ENCODE measurements around the gene CIRBP. TPM values are rescaled to one million over a fixed set of nuclear protein-coding genes. Genes with fewer than 3 reads are reported as not detected.
A peak's percentile ranks its signal among the peaks of the same experiment; 100 is the strongest.
"Not testable (repeated sequence)": the region's sequence is repeated elsewhere in the genome, so short reads cannot be mapped to it uniquely, and the experiment has no call there.

CIRBP gene
- total and polyA plus RNA-seq, 2 experiments from 2014 or later, result 202 to 361 TPM

- no peaks in the 10 kb centered on the region for H4K20me1 ChIP-seq (ENCODE audit: insufficient read depth, poor library complexity, severe bottlenecking)
- DNase-seq (ENCODE audit: low spot score), result no peak
- WGBS (ENCODE audit: low lambda C conversion rate, missing lambda C conversion rate), result 90% methylated on average over 22 of the region's 36 CpGs
- no peaks in the 10 kb centered on the region for H3K79me2 ChIP-seq
- no peaks in the 10 kb centered on the region for H3K27me3 ChIP-seq
- H3K4me1 ChIP-seq (ENCODE audit: insufficient read depth), result peaks cover 5% of the 10 kb centered on the region
- no peak overlapping the region for H2AFZ ChIP-seq
- no peak overlapping the region for H3K4me3 ChIP-seq
- H3K9me3 ChIP-seq (ENCODE audit: low read depth), result no peaks in the 10 kb centered on the region
- H3K4me2 ChIP-seq, result no peak overlapping the region
- H3K27ac ChIP-seq, result no peak overlapping the region
- H3K36me3 ChIP-seq (replicated peaks; ENCODE audit: insufficient read depth, low read depth), result no peaks in the 10 kb centered on the region
- TF ChIP-seq CTCF (IDR thresholded peaks at IDR 0.05; ENCODE audit: poor library complexity) (no peak), EZH2phosphoT487 (IDR thresholded peaks at IDR 0.05; ENCODE audit: low read depth, severe bottlenecking, unreplicated experiment) (no peak), EZH2 (IDR thresholded peaks at IDR 0.05; ENCODE audit: borderline replicate concordance) (no peak)
- no peaks in the 10 kb centered on the region for H3K9me2 ChIP-seq (replicated peaks; ENCODE audit: insufficient read depth)
These were observed 33.6 kb downstream of the CIRBP start for GRCh38 chr19:1302533-1303239.

GRCh38 chr19:1304197-1304924 is 35.2 kb downstream of the CIRBP start:
- Histone ChIP-seq H3K79me2 (no peaks in the 10 kb centered on the region), H3K4me1 (ENCODE audit: insufficient read depth) (peaks cover 5% of the 10 kb centered on the region), H3K4me3 (no peak overlapping the region), H2AFZ (no peak overlapping the region), H4K20me1 (ENCODE audit: insufficient read depth, poor library complexity, severe bottlenecking) (no peaks in the 10 kb centered on the region), H3K9me3 (ENCODE audit: low read depth) (no peaks in the 10 kb centered on the region), H3K9me2 (replicated peaks; ENCODE audit: insufficient read depth) (no peaks in the 10 kb centered on the region), H3K4me2 (peak overlapping the region; percentile 44), H3K36me3 (replicated peaks; ENCODE audit: insufficient read depth, low read depth) (no peaks in the 10 kb centered on the region), H3K27ac (peak overlapping the region; percentile 88), H3K27me3 (no peaks in the 10 kb centered on the region)
- DNase-seq (ENCODE audit: low spot score), result peak; percentile 83
- TF ChIP-seq CTCF (IDR thresholded peaks at IDR 0.05; ENCODE audit: poor library complexity), result no peak
- no peak for TF ChIP-seq EZH2 (IDR thresholded peaks at IDR 0.05; ENCODE audit: borderline replicate concordance)
- TF ChIP-seq EZH2phosphoT487 (IDR thresholded peaks at IDR 0.05; ENCODE audit: low read depth, severe bottlenecking, unreplicated experiment), result no peak
- 79% methylated on average over 27 of the region's 28 CpGs for WGBS (ENCODE audit: low lambda C conversion rate, missing lambda C conversion rate)

- not testable (repeated sequence) for DNase-seq (ENCODE audit: low spot score); H3K4me1 ChIP-seq (ENCODE audit: insufficient read depth); H2AFZ ChIP-seq; H3K27me3 ChIP-seq; H4K20me1 ChIP-seq (ENCODE audit: insufficient read depth, poor library complexity, severe bottlenecking); H3K27ac ChIP-seq; H3K36me3 ChIP-seq (replicated peaks; ENCODE audit: insufficient read depth, low read depth); H3K9me2 ChIP-seq (replicated peaks; ENCODE audit: insufficient read depth); H3K4me2 ChIP-seq; H3K79me2 ChIP-seq; H3K9me3 ChIP-seq (ENCODE audit: low read depth); H3K4me3 ChIP-seq
- WGBS (ENCODE audit: low lambda C conversion rate, missing lambda C conversion rate), result 95% methylated on average over 9 of the region's 9 CpGs
These were observed 36.2 kb downstream of the CIRBP start for GRCh38 chr19:1305354-1305753.

GRCh38 chr19:1307320-1307719 is 38.2 kb downstream of the CIRBP start:
- H3K36me3 ChIP-seq (replicated peaks; ENCODE audit: insufficient read depth, low read depth), result no peaks in the 10 kb centered on the region
- H3K27me3 ChIP-seq, result no peaks in the 10 kb centered on the region
- H3K27ac ChIP-seq, result no peak overlapping the region
- H3K9me2 ChIP-seq (replicated peaks; ENCODE audit: insufficient read depth), result no peaks in the 10 kb centered on the region
- H3K79me2 ChIP-seq, result no peaks in the 10 kb centered on the region
- TF ChIP-seq EZH2phosphoT487 (IDR thresholded peaks at IDR 0.05; ENCODE audit: low read depth, severe bottlenecking, unreplicated experiment) (no peak), EZH2 (IDR thresholded peaks at IDR 0.05; ENCODE audit: borderline replicate concordance) (no peak), CTCF (IDR thresholded peaks at IDR 0.05; ENCODE audit: poor library complexity) (no peak)
- no peaks in the 10 kb centered on the region for H3K9me3 ChIP-seq (ENCODE audit: low read depth)
- H3K4me3 ChIP-seq, result no peak overlapping the region
- no peaks in the 10 kb centered on the region for H4K20me1 ChIP-seq (ENCODE audit: insufficient read depth, poor library complexity, severe bottlenecking)
- peaks cover 5% of the 10 kb centered on the region for H3K4me1 ChIP-seq (ENCODE audit: insufficient read depth)
- WGBS (ENCODE audit: low lambda C conversion rate, missing lambda C conversion rate), result 96% methylated on average over 38 of the region's 38 CpGs
- H2AFZ ChIP-seq, result no peak overlapping the region
- no peak for DNase-seq (ENCODE audit: low spot score)
- H3K4me2 ChIP-seq, result no peak overlapping the region
